ENCODE data around the gene TERT. TPM values are rescaled to one million over a fixed set of nuclear protein-coding genes. Genes with fewer than 3 reads are reported as not detected.
"Not testable (repeated sequence)": the region's sequence is repeated elsewhere in the genome, so short reads cannot be mapped to it uniquely, and the experiment has no call there.

The TERT gene
- total RNA-seq, 2 experiments from 2014 or later = 0.55 to 0.84 TPM

- Histone ChIP-seq H3K27ac (ENCODE audit: low read depth in 1 of 2, low read length in 2 of 2) (no peak overlapping the region), H3K4me3 (ENCODE audit: low read length) (no peak overlapping the region), H3K4me1 (ENCODE audit: insufficient read depth, low read length) (no peaks in the 10 kb centered on the region), H3K27me3 (ENCODE audit: control insufficient read depth in 1 of 2, insufficient read depth in 2 of 2, low read length in 2 of 2) (no peaks in the 10 kb centered on the region), H3K36me3 (ENCODE audit: insufficient read depth, low read length) (no peaks in the 10 kb centered on the region), H3K9me3 (ENCODE audit: control insufficient read depth in 1 of 2, insufficient read depth in 1 of 2, low read length in 2 of 2) (peaks cover 0 to 11% of the 10 kb centered on the region in 2 experiments)
- Mint-ChIP-seq H3K9me3 (no peaks in the 10 kb centered on the region), H3K27ac (no peak overlapping the region), H3K4me3 (no peak overlapping the region), H3K4me1 (ENCODE audit: low read depth) (no peaks in the 10 kb centered on the region), H3K36me3 (ENCODE audit: low read depth) (no peaks in the 10 kb centered on the region), H3K27me3 (no peaks in the 10 kb centered on the region)
- POLR2A ChIA-PET = interaction anchor here (1.1 kb wide), 1 partner anchor 100 kb away, joined by 3 read pairs; no protein-coding TSS in a partner anchor
- ATAC-seq (ENCODE audit: poor library complexity) (no peak), DNase-seq (no peak)
- intact Hi-C loops (cut with DNase I, micrococcal nuclease) = no loop called here
- no peak for TF ChIP-seq CTCF (IDR thresholded peaks at IDR 0.05)
- CTCF ChIA-PET = no interaction called here
Measured at GRCh38 chr5:1285883-1286291, 9.0 kb downstream of the TERT start.

- no peaks in the 10 kb centered on the region for H3K36me3 ChIP-seq (ENCODE audit: insufficient read depth, low read length)
- ChIA-PET POLR2A (interaction anchor here (1.1 kb wide), 1 partner anchor 100 kb away, joined by 3 read pairs; no protein-coding TSS in a partner anchor), CTCF (interaction anchor here (0.7 kb wide), 1 partner anchor 360 kb away, joined by 3 read pairs; no protein-coding TSS in a partner anchor)
- H3K27me3 ChIP-seq (ENCODE audit: control insufficient read depth in 1 of 2, insufficient read depth in 2 of 2, low read length in 2 of 2) = no peaks in the 10 kb centered on the region
- Mint-ChIP-seq H3K27ac (no peak overlapping the region), H3K9me3 (no peaks in the 10 kb centered on the region), H3K4me1 (ENCODE audit: low read depth) (no peaks in the 10 kb centered on the region), H3K4me3 (no peak overlapping the region), H3K36me3 (ENCODE audit: low read depth) (no peaks in the 10 kb centered on the region), H3K27me3 (no peaks in the 10 kb centered on the region)
- no peak overlapping the region for H3K27ac ChIP-seq (ENCODE audit: low read depth in 1 of 2, low read length in 2 of 2)
- ATAC-seq (ENCODE audit: poor library complexity) = no peak
- intact Hi-C loops (cut with DNase I, micrococcal nuclease) = no loop called here
- no peak for DNase-seq
- no peak overlapping the region for H3K4me3 ChIP-seq (ENCODE audit: low read length)
- H3K9me3 ChIP-seq (ENCODE audit: control insufficient read depth in 1 of 2, insufficient read depth in 1 of 2, low read length in 2 of 2) = peaks cover 0 to 12% of the 10 kb centered on the region in 2 experiments
- TF ChIP-seq CTCF (IDR thresholded peaks at IDR 0.05) = no peak
- H3K4me1 ChIP-seq (ENCODE audit: insufficient read depth, low read length) = no peaks in the 10 kb centered on the region
Measured at GRCh38 chr5:1285141-1285540, 9.7 kb downstream of the TERT start.

GRCh38 chr5:1284336-1284970 is 10.4 kb downstream of the TERT start:
- H3K4me1 Mint-ChIP-seq (ENCODE audit: low read depth); H3K36me3 Mint-ChIP-seq (ENCODE audit: low read depth); H3K36me3 ChIP-seq (ENCODE audit: insufficient read depth, low read length); H3K4me3 Mint-ChIP-seq; H3K4me3 ChIP-seq (ENCODE audit: low read length); H3K27me3 ChIP-seq (ENCODE audit: control insufficient read depth in 1 of 2, insufficient read depth in 2 of 2, low read length in 2 of 2); intact Hi-C loops (cut with DNase I, micrococcal nuclease); ATAC-seq (ENCODE audit: poor library complexity); H3K27ac Mint-ChIP-seq; H3K27ac ChIP-seq (ENCODE audit: low read depth in 1 of 2, low read length in 2 of 2); H3K9me3 Mint-ChIP-seq; H3K4me1 ChIP-seq (ENCODE audit: insufficient read depth, low read length); H3K27me3 Mint-ChIP-seq: not testable (repeated sequence)
- ChIA-PET CTCF (interaction anchor here (0.7 kb wide), 1 partner anchor 360 kb away, joined by 3 read pairs; no protein-coding TSS in a partner anchor), POLR2A (interaction anchor here (1.1 kb wide), 1 partner anchor 101 kb away, joined by 3 read pairs; no protein-coding TSS in a partner anchor)
- DNase-seq = peak in 2 of 14 experiments; percentile 8 to 10
- peaks cover 0 to 19% of the 10 kb centered on the region in 2 experiments for H3K9me3 ChIP-seq (ENCODE audit: control insufficient read depth in 1 of 2, insufficient read depth in 1 of 2, low read length in 2 of 2)

GRCh38 chr5:1283729-1284041 is 11.2 kb downstream of the TERT start:
- H3K36me3 Mint-ChIP-seq (ENCODE audit: low read depth); H3K4me3 Mint-ChIP-seq; H3K9me3 Mint-ChIP-seq; ATAC-seq (ENCODE audit: poor library complexity); POLR2A ChIA-PET; H3K36me3 ChIP-seq (ENCODE audit: insufficient read depth, low read length); H3K4me1 ChIP-seq (ENCODE audit: insufficient read depth, low read length); H3K27me3 ChIP-seq (ENCODE audit: control insufficient read depth in 1 of 2, insufficient read depth in 2 of 2, low read length in 2 of 2); H3K4me3 ChIP-seq (ENCODE audit: low read length); H3K4me1 Mint-ChIP-seq (ENCODE audit: low read depth); CTCF ChIA-PET; H3K27ac ChIP-seq (ENCODE audit: low read depth in 1 of 2, low read length in 2 of 2); H3K27ac Mint-ChIP-seq; intact Hi-C loops (cut with DNase I, micrococcal nuclease); H3K27me3 Mint-ChIP-seq: not testable (repeated sequence)
- DNase-seq = peak in 1 of 14 experiments; percentile 14
- H3K9me3 ChIP-seq (ENCODE audit: control insufficient read depth in 1 of 2, insufficient read depth in 1 of 2, low read length in 2 of 2) = peaks cover 0 to 22% of the 10 kb centered on the region in 2 experiments

- H3K27me3 ChIP-seq (ENCODE audit: control insufficient read depth in 1 of 2, insufficient read depth in 2 of 2, low read length in 2 of 2); H3K36me3 ChIP-seq (ENCODE audit: insufficient read depth, low read length); H3K9me3 Mint-ChIP-seq; H3K27me3 Mint-ChIP-seq; H3K4me3 ChIP-seq (ENCODE audit: low read length); ATAC-seq (ENCODE audit: poor library complexity); H3K4me1 ChIP-seq (ENCODE audit: insufficient read depth, low read length); H3K4me3 Mint-ChIP-seq; H3K27ac ChIP-seq (ENCODE audit: low read depth in 1 of 2, low read length in 2 of 2); H3K36me3 Mint-ChIP-seq (ENCODE audit: low read depth); CTCF ChIA-PET; POLR2A ChIA-PET; intact Hi-C loops (cut with DNase I, micrococcal nuclease); H3K27ac Mint-ChIP-seq; H3K4me1 Mint-ChIP-seq (ENCODE audit: low read depth): not testable (repeated sequence)
- peak in 2 of 14 experiments; percentile 8 to 12 for DNase-seq
- H3K9me3 ChIP-seq (ENCODE audit: control insufficient read depth in 1 of 2, insufficient read depth in 1 of 2, low read length in 2 of 2) = peaks cover 0 to 21% of the 10 kb centered on the region in 2 experiments
Measured at GRCh38 chr5:1282993-1283728, 11.7 kb downstream of the TERT start.

Data from CD4-positive, alpha-beta T cell (primary cell).